Kidney (tissue), 14 donors: ENCODE measurements around the gene FRYL. TPM values are rescaled to one million over a fixed set of nuclear protein-coding genes. Genes with fewer than 3 reads are reported as not detected.

ENCODE experiments used
- DNase-seq, 5 donors: peaks; one replicate each; pipeline ENCODE4 v3.0.0-alpha.2; 2013 to 2020
- FAIRE-seq: peaks from 2 replicates; lab custom pipeline; 2012; peaks lifted over from hg19 to GRCh38; lab: Jason Lieb, UNC
- H3K27ac ChIP-seq, 2 donors: one replicate each; pipeline ENCODE4 v1.7.0; 2013; ENCODE audit warnings: low read depth in 2 of 2, low read length in 2 of 2, inconsistent platforms in 1 of 2
- H3K27me3 ChIP-seq: one replicate; pipeline ENCODE4 v1.7.1; 2013; ENCODE audit warnings: low read length, inconsistent platforms; ENCODE audit not compliant: control insufficient read depth, insufficient read depth
- H3K36me3 ChIP-seq, 3 donors: one replicate each; pipeline versions ENCODE4 v1.7.0 to v1.7.1; 2013; ENCODE audit warnings: low read length in 3 of 3, control low read depth in 1 of 3, inconsistent platforms in 1 of 3; ENCODE audit not compliant: insufficient read depth in 3 of 3, control insufficient read depth in 2 of 3
- H3K4me1 ChIP-seq, 3 donors: one replicate each; pipeline versions ENCODE4 v1.7.0 to v1.7.1; 2013; ENCODE audit warnings: low read length in 3 of 3, inconsistent platforms in 1 of 3, low read depth in 1 of 3; ENCODE audit not compliant: control insufficient read depth in 2 of 3, insufficient read depth in 2 of 3
- H3K4me3 ChIP-seq, 3 donors: one replicate each; pipeline versions ENCODE4 v1.7.0 to v1.8.1; 2013; ENCODE audit warnings: low read length in 3 of 3, control low read depth in 1 of 3, inconsistent platforms in 1 of 3
- H3K9ac ChIP-seq, 3 donors: one replicate each; pipeline versions ENCODE4 v1.7.0 to v1.7.1; 2013; ENCODE audit warnings: low read length in 3 of 3, control low read depth in 1 of 3, inconsistent platforms in 1 of 3
- H3K9me3 ChIP-seq, 3 donors: one replicate each; pipeline versions ENCODE4 v1.7.0 to v1.7.1; 2013; ENCODE audit warnings: low read length in 3 of 3, control low read depth in 1 of 3, inconsistent platforms in 1 of 3; ENCODE audit not compliant: control insufficient read depth in 2 of 3, insufficient read depth in 1 of 3
- intact Hi-C: fragments of 100-400 bp; cut with DNase I; formaldehyde crosslinking; loops from one replicate; pipeline ENCODE4 v1.11.1; 2022
- polyA plus RNA-seq: library from polyadenylated mRNA; stranded (reverse); fragments of 350-450 nt; fragmentation: Illumina TruSeq; extraction: RNeasy Lipid Tissue Mini Kit (QIAGEN cat#74804); gene quantifications from one replicate; pipeline ENCODE4 v1.2.3, GENCODE V29; 2014; ENCODE audit warnings: low read depth, low replicate concordance; ENCODE audit not compliant: insufficient read depth
- total RNA-seq: library from RNA; stranded (reverse); fragmentation: NEBNext Ultra II Directional; extraction: Animal tissue kit (Norgen Biotek cat#: 25700); gene quantifications from one replicate; pipeline ENCODE4 v1.2.1, GENCODE V29; 2021
- TF ChIP-seq, protein P1 (sequence below): IDR thresholded peaks from 3 replicates; pipeline ENCODE4 v1.5.1; 2012; ENCODE audit warnings: mild to moderate bottlenecking, moderate library complexity, borderline replicate concordance; ENCODE audit not compliant: insufficient read depth; ENCODE audit errors: extremely low read depth
- donor health status: control.
- donor health status: control.
- donor health status: control.
- donor health status: control.
- donor health status: control.
- donor health status: DM: yes; HTN: yes; CAD: no.
- donor health status: Normal renal cell carcinoma (clear cell type).

FRYL gene
- total and polyA plus RNA-seq, 2 donors from 2014 or later = 11.6 to 78.9 TPM

DNA sequence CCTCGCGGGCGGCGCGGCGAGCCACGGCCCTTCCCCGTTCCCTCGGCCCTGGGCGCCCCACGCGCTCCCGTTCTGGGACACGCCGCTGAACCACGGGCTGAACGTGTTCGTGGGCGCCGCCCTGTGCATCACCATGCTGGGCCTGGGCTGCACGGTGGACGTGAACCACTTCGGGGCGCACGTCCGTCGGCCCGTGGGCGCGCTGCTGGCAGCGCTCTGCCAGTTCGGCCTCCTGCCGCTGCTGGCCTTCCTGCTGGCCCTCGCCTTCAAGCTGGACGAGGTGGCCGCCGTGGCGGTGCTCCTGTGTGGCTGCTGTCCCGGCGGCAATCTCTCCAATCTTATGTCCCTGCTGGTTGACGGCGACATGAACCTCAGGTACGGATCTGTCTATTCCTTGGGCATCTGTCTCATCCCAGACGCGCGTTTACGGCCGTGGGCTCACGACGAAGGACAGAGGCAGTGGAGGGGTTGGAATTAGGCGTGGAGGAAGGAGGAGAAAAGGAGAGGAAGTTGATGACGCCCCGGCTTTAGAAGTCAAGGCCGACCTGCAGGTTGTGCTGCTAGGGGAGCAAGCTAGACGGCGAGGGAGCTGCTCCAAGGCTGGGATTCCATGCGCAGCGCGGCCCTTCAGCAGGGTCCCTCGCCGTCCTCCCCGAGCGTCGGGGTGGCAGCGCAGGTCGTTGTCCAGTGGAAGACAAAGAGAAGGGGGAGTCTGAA is 296.1 kb downstream of the FRYL start:
- Histone ChIP-seq H3K36me3 (no peaks in the 10 kb centered on the region), H3K9ac (no peak overlapping the region), H3K9me3 (no peaks in the 10 kb centered on the region), H3K27me3 (peaks cover 42% of the 10 kb centered on the region), H3K4me3 (no peak overlapping the region), H3K4me1 (peaks cover 0 to 5% (median 0%) of the 10 kb centered on the region in 3 donors), H3K27ac (no peak overlapping the region)
- DNase-seq (peak in 3 of 5 donors; percentile 20 to 54 (median 22)), FAIRE-seq (no peak)
- intact Hi-C loops = no loop called here
- TF ChIP-seq, protein P1, sequence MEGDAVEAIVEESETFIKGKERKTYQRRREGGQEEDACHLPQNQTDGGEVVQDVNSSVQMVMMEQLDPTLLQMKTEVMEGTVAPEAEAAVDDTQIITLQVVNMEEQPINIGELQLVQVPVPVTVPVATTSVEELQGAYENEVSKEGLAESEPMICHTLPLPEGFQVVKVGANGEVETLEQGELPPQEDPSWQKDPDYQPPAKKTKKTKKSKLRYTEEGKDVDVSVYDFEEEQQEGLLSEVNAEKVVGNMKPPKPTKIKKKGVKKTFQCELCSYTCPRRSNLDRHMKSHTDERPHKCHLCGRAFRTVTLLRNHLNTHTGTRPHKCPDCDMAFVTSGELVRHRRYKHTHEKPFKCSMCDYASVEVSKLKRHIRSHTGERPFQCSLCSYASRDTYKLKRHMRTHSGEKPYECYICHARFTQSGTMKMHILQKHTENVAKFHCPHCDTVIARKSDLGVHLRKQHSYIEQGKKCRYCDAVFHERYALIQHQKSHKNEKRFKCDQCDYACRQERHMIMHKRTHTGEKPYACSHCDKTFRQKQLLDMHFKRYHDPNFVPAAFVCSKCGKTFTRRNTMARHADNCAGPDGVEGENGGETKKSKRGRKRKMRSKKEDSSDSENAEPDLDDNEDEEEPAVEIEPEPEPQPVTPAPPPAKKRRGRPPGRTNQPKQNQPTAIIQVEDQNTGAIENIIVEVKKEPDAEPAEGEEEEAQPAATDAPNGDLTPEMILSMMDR = no peak

DNA sequence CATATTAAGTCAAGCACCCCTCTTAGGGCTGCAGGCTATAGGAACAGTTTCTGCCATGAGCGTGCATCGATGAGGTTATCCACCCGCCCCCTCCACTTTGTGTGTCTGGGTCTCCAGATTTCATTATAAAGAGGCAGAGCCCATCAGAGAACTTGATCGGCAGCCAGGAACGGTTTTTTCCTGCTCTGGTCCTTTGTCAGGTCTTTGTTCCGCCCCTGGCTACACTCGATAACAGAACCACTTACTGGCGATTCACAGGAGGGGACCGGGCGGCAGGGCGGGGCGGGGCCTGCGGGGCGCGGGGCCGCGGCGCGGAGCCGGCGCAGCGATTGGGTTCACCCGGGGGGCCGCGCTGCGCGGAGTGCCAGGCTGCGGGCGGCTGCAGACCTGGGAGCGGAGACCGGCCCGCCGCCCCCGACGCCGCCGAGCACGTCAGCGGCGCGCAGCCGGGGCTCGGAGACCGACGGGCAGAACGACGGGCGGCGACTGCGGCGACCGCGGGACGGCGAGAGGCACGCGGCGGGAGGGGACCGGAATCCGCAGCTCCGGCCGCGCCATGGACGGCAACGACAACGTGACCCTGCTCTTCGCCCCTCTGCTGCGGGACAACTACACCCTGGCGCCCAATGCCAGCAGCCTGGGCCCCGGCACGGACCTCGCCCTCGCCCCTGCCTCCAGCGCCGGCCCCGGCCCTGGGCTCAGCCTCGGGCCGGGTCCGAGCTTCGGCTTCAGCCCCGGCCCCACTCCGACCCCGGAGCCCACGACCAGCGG is 296.9 kb downstream of the FRYL start, which contains the start of gene SLC10A4:
TSS of gene SLC10A4 (plus strand) at position 338 of the 771 bp plus-strand sequence. CDS start at position 557, 219 bp downstream.
- Histone ChIP-seq H3K27me3 (peaks cover 37% of the 10 kb centered on the region), H3K4me1 (peaks cover 0 to 5% (median 0%) of the 10 kb centered on the region in 3 donors), H3K36me3 (no peaks in the 10 kb centered on the region), H3K9ac (no peak within 1 kb of the TSS), H3K27ac (no peak within 1 kb of the TSS), H3K4me3 (no peak within 1 kb of the TSS), H3K9me3 (no peaks in the 10 kb centered on the region)
- intact Hi-C loops = no loop called here
- FAIRE-seq (no peak), DNase-seq (peak in 3 of 5 donors; percentile 35 to 78 (median 39))
- TF ChIP-seq, protein P1 = no peak

DNA sequence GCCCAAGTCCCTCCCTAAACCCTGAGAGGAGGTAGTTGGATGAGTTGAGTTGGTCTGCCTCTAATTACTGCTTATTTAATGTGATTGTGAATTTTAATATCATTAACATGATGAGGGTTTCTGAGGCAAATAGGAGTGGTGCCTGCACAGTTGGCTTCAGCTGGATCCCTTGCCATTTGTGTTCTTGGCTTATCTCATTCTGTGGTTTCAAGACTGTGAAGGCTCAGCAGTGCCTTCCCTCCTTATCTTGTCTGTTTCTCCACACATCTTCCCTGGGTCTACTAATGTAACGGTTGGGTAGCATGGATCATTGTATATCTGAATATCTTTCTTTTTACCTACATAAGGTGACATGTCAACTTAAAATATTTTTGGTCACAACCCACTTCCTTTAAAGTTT is 298.5 kb downstream of the FRYL start:
- H3K36me3 ChIP-seq = no peaks in the 10 kb centered on the region
- no peak overlapping the region for H3K4me3 ChIP-seq
- intact Hi-C loops = no loop called here
- no peak overlapping the region for H3K9ac ChIP-seq
- peaks cover 31% of the 10 kb centered on the region for H3K27me3 ChIP-seq
- FAIRE-seq (no peak), DNase-seq (no peak)
- peaks cover 0 to 5% (median 0%) of the 10 kb centered on the region in 3 donors for H3K4me1 ChIP-seq
- no peak overlapping the region for H3K27ac ChIP-seq
- TF ChIP-seq, protein P1 = no peak
- H3K9me3 ChIP-seq = no peaks in the 10 kb centered on the region
